ENCODE results near the gene EPHB1. TPM values are rescaled to one million over a fixed set of nuclear protein-coding genes. Genes with fewer than 3 reads are reported as not detected.

Gene EPHB1
- total and polyA plus RNA-seq, 4 donors, result 0.23 to 1.7 (median 0.52) TPM

DNA sequence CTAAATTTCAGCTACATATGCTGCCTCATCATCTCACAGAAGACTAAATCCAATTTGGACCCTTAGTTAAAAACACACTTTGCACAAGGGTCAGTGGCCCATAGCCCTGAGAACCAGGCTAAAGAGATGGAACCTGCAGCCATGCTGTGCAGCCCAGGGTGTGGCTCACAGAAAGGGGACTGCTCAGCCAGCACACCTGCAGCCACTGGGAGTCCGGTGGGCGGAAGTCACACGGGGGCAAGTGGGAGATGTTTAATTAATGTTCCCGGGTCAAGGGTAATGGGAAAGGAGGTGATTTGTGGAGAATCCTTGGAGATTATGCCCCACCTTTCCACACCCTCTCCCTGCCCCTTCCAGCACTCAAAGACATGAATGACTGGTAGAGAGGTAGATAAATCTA, 467.4 kb downstream of the EPHB1 start:
- Histone ChIP-seq H3K9ac (ENCODE audit: low read depth in 1 of 2, low read length in 2 of 2) (no peak overlapping the region), H3K27ac (ENCODE audit: low read depth in 1 of 2, low read length in 2 of 2) (no peak overlapping the region), H3K4me1 (ENCODE audit: control insufficient read depth in 4 of 4, insufficient read depth in 4 of 4, low read length in 3 of 4) (peaks cover 3 to 11% (median 7%) of the 10 kb centered on the region in 4 donors), H3K27me3 (ENCODE audit: control insufficient read depth in 4 of 4, insufficient read depth in 4 of 4, low read length in 3 of 4) (no peaks in the 10 kb centered on the region), H3K4me3 (ENCODE audit: low read depth in 1 of 3, low read length in 3 of 3) (no peak overlapping the region), H3K36me3 (ENCODE audit: control insufficient read depth in 4 of 4, insufficient read depth in 3 of 4, low read depth in 1 of 4, low read length in 3 of 4) (no peaks in the 10 kb centered on the region), H3K9me3 (ENCODE audit: control insufficient read depth in 4 of 4, low read length in 3 of 4) (no peaks in the 10 kb centered on the region)
- DNase-seq (ENCODE audit: low spot score), result no peak
- TF ChIP-seq, protein P1, sequence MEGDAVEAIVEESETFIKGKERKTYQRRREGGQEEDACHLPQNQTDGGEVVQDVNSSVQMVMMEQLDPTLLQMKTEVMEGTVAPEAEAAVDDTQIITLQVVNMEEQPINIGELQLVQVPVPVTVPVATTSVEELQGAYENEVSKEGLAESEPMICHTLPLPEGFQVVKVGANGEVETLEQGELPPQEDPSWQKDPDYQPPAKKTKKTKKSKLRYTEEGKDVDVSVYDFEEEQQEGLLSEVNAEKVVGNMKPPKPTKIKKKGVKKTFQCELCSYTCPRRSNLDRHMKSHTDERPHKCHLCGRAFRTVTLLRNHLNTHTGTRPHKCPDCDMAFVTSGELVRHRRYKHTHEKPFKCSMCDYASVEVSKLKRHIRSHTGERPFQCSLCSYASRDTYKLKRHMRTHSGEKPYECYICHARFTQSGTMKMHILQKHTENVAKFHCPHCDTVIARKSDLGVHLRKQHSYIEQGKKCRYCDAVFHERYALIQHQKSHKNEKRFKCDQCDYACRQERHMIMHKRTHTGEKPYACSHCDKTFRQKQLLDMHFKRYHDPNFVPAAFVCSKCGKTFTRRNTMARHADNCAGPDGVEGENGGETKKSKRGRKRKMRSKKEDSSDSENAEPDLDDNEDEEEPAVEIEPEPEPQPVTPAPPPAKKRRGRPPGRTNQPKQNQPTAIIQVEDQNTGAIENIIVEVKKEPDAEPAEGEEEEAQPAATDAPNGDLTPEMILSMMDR (IDR thresholded peaks at IDR 0.05; ENCODE audit: low read depth, low read length, missing input control), result no peak
- TF ChIP-seq FOXA2 (IDR thresholded peaks at IDR 0.05), result no peak
- 92% methylated on average over 4 of the region's 4 CpGs for WGBS

DNA sequence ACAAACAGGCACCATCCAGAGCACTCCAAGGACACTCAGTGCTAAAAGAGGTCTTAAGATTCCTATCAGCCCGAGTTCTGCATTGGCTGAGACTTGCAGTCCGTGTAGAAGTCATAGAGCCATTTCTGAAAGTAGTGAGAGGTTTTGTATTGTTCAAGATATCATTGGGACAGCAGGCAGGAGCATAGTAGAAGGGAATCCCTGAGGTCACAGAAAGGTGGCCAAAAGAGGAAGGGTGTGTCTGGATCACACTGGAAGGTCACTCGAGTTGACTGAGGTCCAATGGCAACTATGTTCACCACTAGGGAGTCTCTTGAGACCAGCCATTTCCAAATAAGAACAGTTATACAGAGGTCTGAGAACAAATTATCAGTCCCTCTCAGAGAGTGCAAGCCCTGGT, 468.3 kb downstream of the EPHB1 start:
- H3K27ac ChIP-seq (ENCODE audit: low read depth in 1 of 2, low read length in 2 of 2), result no peak overlapping the region
- H3K9ac ChIP-seq (ENCODE audit: low read depth in 1 of 2, low read length in 2 of 2), result no peak overlapping the region
- no peak overlapping the region for H3K4me3 ChIP-seq (ENCODE audit: low read depth in 1 of 3, low read length in 3 of 3)
- peaks cover 3 to 11% (median 7%) of the 10 kb centered on the region in 4 donors for H3K4me1 ChIP-seq (ENCODE audit: control insufficient read depth in 4 of 4, insufficient read depth in 4 of 4, low read length in 3 of 4)
- no peaks in the 10 kb centered on the region for H3K36me3 ChIP-seq (ENCODE audit: control insufficient read depth in 4 of 4, insufficient read depth in 3 of 4, low read depth in 1 of 4, low read length in 3 of 4)
- TF ChIP-seq SP1 (IDR thresholded peaks at IDR 0.05) (no peak), HNF4A (conservative IDR thresholded peaks at IDR 0.05) (no peak), RXRA (IDR thresholded peaks at IDR 0.05) (no peak), NR2F2 (IDR thresholded peaks at IDR 0.05) (no peak), YY1 (IDR thresholded peaks at IDR 0.05) (no peak), TAF1 (conservative IDR thresholded peaks at IDR 0.05) (no peak), FOXA1 (IDR thresholded peaks at IDR 0.05) (no peak), GABPA (IDR thresholded peaks at IDR 0.05 in 1 of 2, conservative IDR thresholded peaks at IDR 0.05 in 1 of 2) (no peak), EGR1 (IDR thresholded peaks at IDR 0.05; ENCODE audit: low read depth in 2 of 2) (no peak), JUND (IDR thresholded peaks at IDR 0.05) (no peak), RAD21 (IDR thresholded peaks at IDR 0.05) (no peak)
- TF ChIP-seq, protein P2, sequence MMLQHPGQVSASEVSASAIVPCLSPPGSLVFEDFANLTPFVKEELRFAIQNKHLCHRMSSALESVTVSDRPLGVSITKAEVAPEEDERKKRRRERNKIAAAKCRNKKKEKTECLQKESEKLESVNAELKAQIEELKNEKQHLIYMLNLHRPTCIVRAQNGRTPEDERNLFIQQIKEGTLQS (IDR thresholded peaks at IDR 0.05), result no peak
- TF ChIP-seq, protein P3, sequence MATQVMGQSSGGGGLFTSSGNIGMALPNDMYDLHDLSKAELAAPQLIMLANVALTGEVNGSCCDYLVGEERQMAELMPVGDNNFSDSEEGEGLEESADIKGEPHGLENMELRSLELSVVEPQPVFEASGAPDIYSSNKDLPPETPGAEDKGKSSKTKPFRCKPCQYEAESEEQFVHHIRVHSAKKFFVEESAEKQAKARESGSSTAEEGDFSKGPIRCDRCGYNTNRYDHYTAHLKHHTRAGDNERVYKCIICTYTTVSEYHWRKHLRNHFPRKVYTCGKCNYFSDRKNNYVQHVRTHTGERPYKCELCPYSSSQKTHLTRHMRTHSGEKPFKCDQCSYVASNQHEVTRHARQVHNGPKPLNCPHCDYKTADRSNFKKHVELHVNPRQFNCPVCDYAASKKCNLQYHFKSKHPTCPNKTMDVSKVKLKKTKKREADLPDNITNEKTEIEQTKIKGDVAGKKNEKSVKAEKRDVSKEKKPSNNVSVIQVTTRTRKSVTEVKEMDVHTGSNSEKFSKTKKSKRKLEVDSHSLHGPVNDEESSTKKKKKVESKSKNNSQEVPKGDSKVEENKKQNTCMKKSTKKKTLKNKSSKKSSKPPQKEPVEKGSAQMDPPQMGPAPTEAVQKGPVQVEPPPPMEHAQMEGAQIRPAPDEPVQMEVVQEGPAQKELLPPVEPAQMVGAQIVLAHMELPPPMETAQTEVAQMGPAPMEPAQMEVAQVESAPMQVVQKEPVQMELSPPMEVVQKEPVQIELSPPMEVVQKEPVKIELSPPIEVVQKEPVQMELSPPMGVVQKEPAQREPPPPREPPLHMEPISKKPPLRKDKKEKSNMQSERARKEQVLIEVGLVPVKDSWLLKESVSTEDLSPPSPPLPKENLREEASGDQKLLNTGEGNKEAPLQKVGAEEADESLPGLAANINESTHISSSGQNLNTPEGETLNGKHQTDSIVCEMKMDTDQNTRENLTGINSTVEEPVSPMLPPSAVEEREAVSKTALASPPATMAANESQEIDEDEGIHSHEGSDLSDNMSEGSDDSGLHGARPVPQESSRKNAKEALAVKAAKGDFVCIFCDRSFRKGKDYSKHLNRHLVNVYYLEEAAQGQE (IDR thresholded peaks at IDR 0.05), result no peak
- TF ChIP-seq, protein P4, sequence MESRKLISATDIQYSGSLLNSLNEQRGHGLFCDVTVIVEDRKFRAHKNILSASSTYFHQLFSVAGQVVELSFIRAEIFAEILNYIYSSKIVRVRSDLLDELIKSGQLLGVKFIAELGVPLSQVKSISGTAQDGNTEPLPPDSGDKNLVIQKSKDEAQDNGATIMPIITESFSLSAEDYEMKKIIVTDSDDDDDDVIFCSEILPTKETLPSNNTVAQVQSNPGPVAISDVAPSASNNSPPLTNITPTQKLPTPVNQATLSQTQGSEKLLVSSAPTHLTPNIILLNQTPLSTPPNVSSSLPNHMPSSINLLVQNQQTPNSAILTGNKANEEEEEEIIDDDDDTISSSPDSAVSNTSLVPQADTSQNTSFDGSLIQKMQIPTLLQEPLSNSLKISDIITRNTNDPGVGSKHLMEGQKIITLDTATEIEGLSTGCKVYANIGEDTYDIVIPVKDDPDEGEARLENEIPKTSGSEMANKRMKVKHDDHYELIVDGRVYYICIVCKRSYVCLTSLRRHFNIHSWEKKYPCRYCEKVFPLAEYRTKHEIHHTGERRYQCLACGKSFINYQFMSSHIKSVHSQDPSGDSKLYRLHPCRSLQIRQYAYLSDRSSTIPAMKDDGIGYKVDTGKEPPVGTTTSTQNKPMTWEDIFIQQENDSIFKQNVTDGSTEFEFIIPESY (IDR thresholded peaks at IDR 0.05), result no peak
- TF ChIP-seq, protein P1 (IDR thresholded peaks at IDR 0.05; ENCODE audit: low read depth, low read length, missing input control), result no peak
- DNase-seq (ENCODE audit: low spot score), result no peak
- H3K27me3 ChIP-seq (ENCODE audit: control insufficient read depth in 4 of 4, insufficient read depth in 4 of 4, low read length in 3 of 4), result no peaks in the 10 kb centered on the region
- H3K9me3 ChIP-seq (ENCODE audit: control insufficient read depth in 4 of 4, low read length in 3 of 4), result no peaks in the 10 kb centered on the region
- WGBS, result 80% methylated on average over 3 of the region's 3 CpGs
